Mesenchymal stem cell (in vitro differentiated cells and primary cell): Measurements from ENCODE around the gene NRG2.

ENCODE experiments used
- DNase-seq: peaks from one replicate; pipeline ENCODE4 v3.0.0-alpha.2; 2013
- H2AFZ ChIP-seq: one replicate; pipeline ENCODE4 v1.6.1; 2013; ENCODE audit warnings: low read depth, mild to moderate bottlenecking, control low read depth, inconsistent platforms, low read length, moderate library complexity
- H2AK5ac ChIP-seq: 2 replicates; pipeline ENCODE4 v1.6.1; 2013; ENCODE audit warnings: low read length, moderate library complexity, mild to moderate bottlenecking, inconsistent platforms; ENCODE audit not compliant: severe bottlenecking
- H2BK120ac ChIP-seq: one replicate; pipeline ENCODE4 v1.6.1; 2013; ENCODE audit warnings: low read depth, mild to moderate bottlenecking, inconsistent platforms, low read length, moderate library complexity
- H2BK12ac ChIP-seq, 2 experiments: one replicate each; pipeline ENCODE4 v1.6.1; 2013; ENCODE audit warnings: inconsistent platforms in 2 of 2, low read length in 2 of 2, mild to moderate bottlenecking in 2 of 2, moderate library complexity in 2 of 2, control low read depth in 1 of 2
- H2BK15ac ChIP-seq: one replicate; pipeline ENCODE4 v1.6.1; 2013; ENCODE audit warnings: mild to moderate bottlenecking, low read depth, inconsistent platforms; ENCODE audit not compliant: poor library complexity, severe bottlenecking
- H2BK5ac ChIP-seq: 2 replicates; pipeline ENCODE4 v1.6.1; 2013; ENCODE audit warnings: low read depth, mild to moderate bottlenecking, low read length, control low read depth, inconsistent platforms; ENCODE audit not compliant: poor library complexity, severe bottlenecking
- H3K14ac ChIP-seq, 2 experiments: one replicate each; pipeline ENCODE4 v1.6.1; 2013; ENCODE audit warnings: inconsistent platforms in 2 of 2, low read length in 2 of 2, control low read depth in 1 of 2, mild to moderate bottlenecking in 1 of 2, moderate library complexity in 1 of 2
- H3K18ac ChIP-seq, 2 experiments: one replicate each; pipeline ENCODE4 v1.6.1; 2013; ENCODE audit warnings: inconsistent platforms in 2 of 2, low read length in 2 of 2, control low read depth in 1 of 2, low read depth in 1 of 2, mild to moderate bottlenecking in 1 of 2
- H3K23ac ChIP-seq, 2 experiments: one replicate each; pipeline ENCODE4 v1.6.1; 2013; ENCODE audit warnings: inconsistent platforms in 2 of 2, low read length in 2 of 2, mild to moderate bottlenecking in 2 of 2, moderate library complexity in 2 of 2, control low read depth in 1 of 2
- H3K27ac ChIP-seq: 2 replicates; pipeline ENCODE4 v1.5.1; 2013; ENCODE audit warnings: mild to moderate bottlenecking, moderate library complexity, low read length, control low read depth, inconsistent platforms; ENCODE audit not compliant: poor library complexity, severe bottlenecking
- H3K27me3 ChIP-seq, 2 experiments: 2 replicates each; pipeline versions ENCODE4 v1.6.1 to v1.7.0; 2013; ENCODE audit warnings: low read length in 2 of 2, mild to moderate bottlenecking in 2 of 2, moderate library complexity in 2 of 2, control low read depth in 1 of 2, inconsistent platforms in 1 of 2; ENCODE audit not compliant: control insufficient read depth in 1 of 2, insufficient read depth in 1 of 2
- H3K36me3 ChIP-seq, 2 experiments: 2 replicates each; pipeline versions ENCODE4 v1.6.1 to v1.7.0; 2013; ENCODE audit warnings: low read length in 2 of 2, control low read depth in 1 of 2, inconsistent platforms in 1 of 2, low read depth in 1 of 2, mild to moderate bottlenecking in 1 of 2; ENCODE audit not compliant: insufficient read depth in 2 of 2, control insufficient read depth in 1 of 2
- H3K4ac ChIP-seq, 2 experiments: one replicate each; pipeline ENCODE4 v1.6.1; 2013; ENCODE audit warnings: inconsistent platforms in 2 of 2, low read length in 2 of 2, mild to moderate bottlenecking in 2 of 2, moderate library complexity in 2 of 2, control low read depth in 1 of 2, low read depth in 1 of 2
- H3K4me1 ChIP-seq: 2 replicates; pipeline ENCODE4 v1.6.1; 2013; ENCODE audit warnings: low read depth, low read length, control low read depth; ENCODE audit not compliant: control insufficient read depth, insufficient read depth
- H3K4me2 ChIP-seq: 2 replicates; pipeline ENCODE4 v1.6.1; 2013; ENCODE audit warnings: low read length, mild to moderate bottlenecking, inconsistent platforms; ENCODE audit not compliant: poor library complexity, severe bottlenecking
- H3K4me3 ChIP-seq, 2 experiments: 2 replicates each; pipeline versions ENCODE4 v1.5.1 to v1.7.0; 2013; ENCODE audit warnings: low read length in 2 of 2, mild to moderate bottlenecking in 2 of 2, control low read depth in 1 of 2, low read depth in 1 of 2; ENCODE audit not compliant: insufficient read depth in 1 of 2
- H3K79me1 ChIP-seq: replicated peaks from 2 replicates; pipeline ENCODE4 v1.6.1; 2013; ENCODE audit warnings: mild to moderate bottlenecking, control low read depth, low read length, inconsistent platforms; ENCODE audit not compliant: poor library complexity, severe bottlenecking
- H3K9ac ChIP-seq: 2 replicates; pipeline ENCODE4 v1.7.0; 2013; ENCODE audit warnings: mild to moderate bottlenecking, low read length, moderate library complexity
- H3K9me3 ChIP-seq: 2 replicates; pipeline ENCODE4 v1.7.0; 2013; ENCODE audit warnings: mild to moderate bottlenecking, low read length; ENCODE audit not compliant: control insufficient read depth
- H4K8ac ChIP-seq: one replicate; pipeline ENCODE4 v1.6.1; 2013; ENCODE audit warnings: inconsistent platforms, mild to moderate bottlenecking, low read length, moderate library complexity
- H4K91ac ChIP-seq: one replicate; pipeline ENCODE4 v1.6.1; 2013; ENCODE audit warnings: mild to moderate bottlenecking, low read length, inconsistent platforms
- WGBS: methylation state at CpG from one replicate; pipeline ENCODE4 v1.1.7; 2013; ENCODE audit warnings: mixed read lengths; 5-methylcytosine and 5-hydroxymethylcytosine counted together

Gene NRG2

GRCh38 chr5:139814704-139815280, 228.3 kb downstream of the NRG2 start:
- Histone ChIP-seq H2AK5ac (no peak overlapping the region), H3K23ac (no peak overlapping the region), H3K9ac (no peak overlapping the region), H4K8ac (no peak overlapping the region), H2BK5ac (no peak overlapping the region), H3K14ac (no peak overlapping the region), H3K4me1 (no peaks in the 10 kb centered on the region), H3K4me3 (no peak overlapping the region), H3K18ac (no peak overlapping the region), H4K91ac (no peak overlapping the region), H3K4me2 (no peak overlapping the region), H3K27me3 (peaks cover 69 to 89% of the 10 kb centered on the region in 2 experiments), H2BK120ac (no peak overlapping the region), H3K36me3 (no peaks in the 10 kb centered on the region), H3K27ac (no peak overlapping the region), H3K4ac (no peak overlapping the region), H2AFZ (no peak overlapping the region), H2BK12ac (no peak overlapping the region), H3K9me3 (peaks cover 16% of the 10 kb centered on the region), H2BK15ac (no peak overlapping the region), H3K79me1 (no peaks in the 10 kb centered on the region)
- WGBS = 83% methylated on average over 11 of the region's 11 CpGs
- DNase-seq = no peak

- no peak overlapping the region for H2BK15ac ChIP-seq
- H2BK120ac ChIP-seq = no peak overlapping the region
- H2AK5ac ChIP-seq = no peak overlapping the region
- no peak overlapping the region for H3K4me3 ChIP-seq
- no peak overlapping the region for H3K14ac ChIP-seq
- no peak overlapping the region for H4K91ac ChIP-seq
- no peaks in the 10 kb centered on the region for H3K79me1 ChIP-seq
- H2AFZ ChIP-seq = no peak overlapping the region
- no peak overlapping the region for H2BK5ac ChIP-seq
- no peaks in the 10 kb centered on the region for H3K36me3 ChIP-seq
- H4K8ac ChIP-seq = no peak overlapping the region
- peaks cover 69 to 89% of the 10 kb centered on the region in 2 experiments for H3K27me3 ChIP-seq
- DNase-seq = no peak
- no peak overlapping the region for H3K4ac ChIP-seq
- no peaks in the 10 kb centered on the region for H3K4me1 ChIP-seq
- H3K27ac ChIP-seq = no peak overlapping the region
- H3K18ac ChIP-seq = no peak overlapping the region
- H3K4me2 ChIP-seq = no peak overlapping the region
- no peak overlapping the region for H3K9ac ChIP-seq
- H3K23ac ChIP-seq = no peak overlapping the region
- 79% methylated on average over 13 of the region's 14 CpGs for WGBS
- H3K9me3 ChIP-seq = peaks cover 10% of the 10 kb centered on the region
- no peak overlapping the region for H2BK12ac ChIP-seq
These were observed 228.9 kb downstream of the NRG2 start for GRCh38 chr5:139814191-139814601.

- Histone ChIP-seq H3K23ac (no peak overlapping the region), H2BK5ac (no peak overlapping the region), H3K36me3 (no peaks in the 10 kb centered on the region), H2BK12ac (no peak overlapping the region), H3K18ac (no peak overlapping the region), H4K8ac (no peak overlapping the region), H3K9ac (no peak overlapping the region), H2BK15ac (no peak overlapping the region), H3K4me3 (no peak overlapping the region), H3K27me3 (peaks cover 71 to 91% of the 10 kb centered on the region in 2 experiments), H2AK5ac (no peak overlapping the region), H3K9me3 (no peaks in the 10 kb centered on the region), H3K79me1 (no peaks in the 10 kb centered on the region), H3K4me1 (no peaks in the 10 kb centered on the region), H3K4me2 (no peak overlapping the region), H3K4ac (no peak overlapping the region), H2BK120ac (no peak overlapping the region), H4K91ac (no peak overlapping the region), H2AFZ (no peak overlapping the region), H3K27ac (no peak overlapping the region), H3K14ac (no peak overlapping the region)
- 90% methylated on average over 17 of the region's 25 CpGs for WGBS
- no peak for DNase-seq
These were observed 230.0 kb downstream of the NRG2 start for GRCh38 chr5:139812836-139813805.

GRCh38 chr5:139812323-139812722, 230.8 kb downstream of the NRG2 start:
- DNase-seq = no peak
- H3K27ac ChIP-seq = no peak overlapping the region
- no peaks in the 10 kb centered on the region for H3K36me3 ChIP-seq
- H2BK12ac ChIP-seq = no peak overlapping the region
- no peaks in the 10 kb centered on the region for H3K4me1 ChIP-seq
- H3K4ac ChIP-seq = no peak overlapping the region
- H3K79me1 ChIP-seq = no peaks in the 10 kb centered on the region
- no peak overlapping the region for H4K91ac ChIP-seq
- no peak overlapping the region for H3K9ac ChIP-seq
- H3K4me2 ChIP-seq = no peak overlapping the region
- no peaks in the 10 kb centered on the region for H3K9me3 ChIP-seq
- no peak overlapping the region for H3K4me3 ChIP-seq
- no peak overlapping the region for H2BK120ac ChIP-seq
- no peak overlapping the region for H2BK15ac ChIP-seq
- no peak overlapping the region for H3K14ac ChIP-seq
- no peak overlapping the region for H3K23ac ChIP-seq
- peaks cover 73 to 90% of the 10 kb centered on the region in 2 experiments for H3K27me3 ChIP-seq
- H2BK5ac ChIP-seq = no peak overlapping the region
- H4K8ac ChIP-seq = no peak overlapping the region
- no peak overlapping the region for H2AK5ac ChIP-seq
- no peak overlapping the region for H3K18ac ChIP-seq
- WGBS = 86% methylated on average over 2 of the region's 5 CpGs
- no peak overlapping the region for H2AFZ ChIP-seq
